Measurements from ENCODE around the gene STPG3. TPM values are rescaled to one million over a fixed set of nuclear protein-coding genes. Genes with fewer than 3 reads are reported as not detected.
A peak's percentile ranks its signal among the peaks of the same experiment; 100 is the strongest.

STPG3 gene
- total and polyA plus RNA-seq, 2 of the 8 experiments (the other 6 are each of a cell fraction or from before 2014, with no cell fraction given) = not detected

DNA sequence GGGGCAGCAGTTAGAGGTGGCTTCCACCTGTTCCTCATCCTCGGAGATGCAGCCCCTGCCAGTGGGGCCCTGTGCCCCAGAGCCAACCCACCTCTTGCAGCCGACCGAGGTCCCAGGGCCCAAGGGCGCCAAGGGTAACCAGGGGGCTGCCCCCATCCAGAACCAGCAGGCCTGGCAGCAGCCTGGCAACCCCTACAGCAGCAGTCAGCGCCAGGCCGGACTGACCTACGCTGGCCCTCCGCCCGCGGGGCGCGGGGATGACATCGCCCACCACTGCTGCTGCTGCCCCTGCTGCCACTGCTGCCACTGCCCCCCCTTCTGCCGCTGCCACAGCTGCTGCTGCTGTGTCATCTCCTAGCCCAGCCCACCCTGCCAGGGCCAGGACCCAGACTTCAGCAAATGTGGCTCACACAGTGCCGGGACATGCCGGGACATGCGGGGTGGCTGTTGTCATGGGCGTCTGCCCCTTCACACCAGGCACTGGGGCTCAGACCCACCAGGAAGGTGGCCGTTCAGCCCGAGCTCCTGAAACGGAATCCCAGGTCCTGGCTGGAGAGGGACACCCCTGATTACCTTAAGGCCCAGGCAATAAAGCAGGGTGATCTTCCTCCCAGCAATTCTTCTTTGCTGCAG is 25.3 kb upstream of the STPG3 start:
- H3K4me2 ChIP-seq (ENCODE audit: insufficient read depth in 1 of 2, low read depth in 2 of 2, low read length in 2 of 2) = no peak overlapping the region
- ChIA-PET CTCF (ENCODE audit: partially characterized antibody) (interaction anchor here (1.0 to 20.2 kb wide), 16 partner anchors 13 to 438 kb away, joined by 3 to 204 read pairs (median 6); partner anchors contain the start of genes ANAPC2, LRRC26, SAPCD2 and SSNA1), POLR2A (ENCODE audit: partially characterized antibody) (interaction anchor here (1.1 to 69.9 kb wide), 5 partner anchors 8 to 37 kb away, joined by 4 to 1462 read pairs (median 7); partner anchors contain the start of genes ANAPC2, NDOR1, NELFB and SSNA1)
- no peak overlapping the region for H2BK15ac ChIP-seq (ENCODE audit: low read length)
- H3K9ac ChIP-seq (replicated peaks in 1 of 4; ENCODE audit: extremely low read depth in 1 of 4, low read depth in 3 of 4, low read length in 3 of 4) = no peak overlapping the region
- H2BK20ac ChIP-seq (ENCODE audit: low read length) = no peak overlapping the region
- no peak for DNase-seq (ENCODE audit: low read depth in 1 of 2, low spot score in 2 of 2)
- no peak overlapping the region for H3K56ac ChIP-seq (replicated peaks; ENCODE audit: insufficient read length, low read depth, low read length)
- no peaks in the 10 kb centered on the region for H3K36me3 ChIP-seq (ENCODE audit: control insufficient read depth in 2 of 4, insufficient read depth in 4 of 4, low read length in 3 of 4)
- TF ChIP-seq BCL11A (IDR thresholded peaks at IDR 0.05; ENCODE audit: low read depth in 2 of 2, low read length in 2 of 2) (no peak), TEAD4 (IDR thresholded peaks at IDR 0.05; ENCODE audit: low read depth, low read length) (no peak), KDM4A (IDR thresholded peaks at IDR 0.05; ENCODE audit: low read depth, low read length, severe bottlenecking) (no peak), ASH2L (IDR thresholded peaks at IDR 0.05; ENCODE audit: low read length) (no peak), POLR2A (IDR thresholded peaks at IDR 0.05; ENCODE audit: control extremely low read depth in 1 of 2, low read depth in 2 of 2, low read length in 2 of 2) (no peak)
- TF ChIP-seq, protein P1, sequence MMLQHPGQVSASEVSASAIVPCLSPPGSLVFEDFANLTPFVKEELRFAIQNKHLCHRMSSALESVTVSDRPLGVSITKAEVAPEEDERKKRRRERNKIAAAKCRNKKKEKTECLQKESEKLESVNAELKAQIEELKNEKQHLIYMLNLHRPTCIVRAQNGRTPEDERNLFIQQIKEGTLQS (IDR thresholded peaks at IDR 0.05; ENCODE audit: insufficient read depth, low read depth, low read length) = no peak
- peak overlapping the region; percentile 51 for H4K8ac ChIP-seq (ENCODE audit: extremely low read depth, insufficient read depth, low read length)
- no peaks in the 10 kb centered on the region for H3K79me2 ChIP-seq (ENCODE audit: control insufficient read depth in 1 of 2, insufficient read depth in 2 of 2, low read length in 2 of 2)
- peak overlapping the region; percentile 90 for H2BK5ac ChIP-seq (ENCODE audit: low read depth, low read length)
- no peak overlapping the region for H2AFZ ChIP-seq (ENCODE audit: low read length)
- peak overlapping the region; percentile 70; the same call in 1 of the 2 replicates for H2AK5ac ChIP-seq (ENCODE audit: low read depth, low read length)
- H3K27ac ChIP-seq (ENCODE audit: low read depth, low read length) = no peak overlapping the region
- no peak overlapping the region for H2BK120ac ChIP-seq (replicated peaks; ENCODE audit: low read depth, low read length)
- H3K4ac ChIP-seq (replicated peaks; ENCODE audit: insufficient read length, low read depth, low read length) = peak overlapping the region; percentile 85
- no peak overlapping the region for H3K18ac ChIP-seq (ENCODE audit: extremely low read depth, low read length)
- H3K79me1 ChIP-seq (ENCODE audit: low read depth, low read length) = no peaks in the 10 kb centered on the region
- no peak overlapping the region for H3K23ac ChIP-seq (ENCODE audit: insufficient read length)
- H3K4me1 ChIP-seq (replicated peaks in 1 of 4; ENCODE audit: control insufficient read depth in 3 of 4, insufficient read depth in 4 of 4, low read length in 3 of 4) = peaks cover 0 to 24% (median 10%) of the 10 kb centered on the region in 4 experiments; a peak in 5 of 7 replicates
- H3K23me2 ChIP-seq (ENCODE audit: low read depth, low read length) = peaks cover 18% of the 10 kb centered on the region; the same call in 1 of the 2 replicates
- peak overlapping the region; percentile 68; the same call in 1 of the 2 replicates for H2BK12ac ChIP-seq (ENCODE audit: low read depth, low read length)
- H3K9me3 ChIP-seq (ENCODE audit: insufficient read depth in 2 of 2, low read depth in 1 of 2, low read length in 1 of 2) = no peaks in the 10 kb centered on the region
- no peak overlapping the region for H3K4me3 ChIP-seq (ENCODE audit: extremely low read depth in 1 of 4, insufficient read depth in 2 of 4, low read depth in 3 of 4, low read length in 4 of 4)
- no peak overlapping the region for H4K5ac ChIP-seq (ENCODE audit: insufficient read length, low read depth, low read length)
- H3K14ac ChIP-seq (ENCODE audit: insufficient read length) = no peak overlapping the region
- peak overlapping the region; percentile 91 for H4K91ac ChIP-seq (replicated peaks; ENCODE audit: insufficient read length, low read length)
- 88% methylated on average over 21 of the region's 21 CpGs; no CpG with 5 or more reads in 1 of the 2 experiments for WGBS, 2 experiments (ENCODE audit: extremely low coverage in 1 of 2, insufficient coverage in 1 of 2, insufficient read length in 1 of 2, insufficient replicate concordance in 2 of 2, low coverage in 1 of 2, low lambda C conversion rate in 2 of 2, missing lambda C conversion rate in 1 of 2)
- no peak for FAIRE-seq
- no peaks in the 10 kb centered on the region; a peak in 2 of 7 replicates for H3K27me3 ChIP-seq (replicated peaks in 1 of 4; ENCODE audit: control insufficient read depth in 3 of 4, extremely low read depth in 1 of 4, insufficient read depth in 3 of 4, low read length in 3 of 4)
- no peaks in the 10 kb centered on the region for H4K20me1 ChIP-seq (replicated peaks in 1 of 2; ENCODE audit: control insufficient read depth in 1 of 2, insufficient read depth in 2 of 2, low read length in 2 of 2)

Data from H1 (cell line).